T-cell (primary cell): ENCODE results near the gene APC. TPM values are rescaled to one million over a fixed set of nuclear protein-coding genes. Genes with fewer than 3 reads are reported as not detected.
A peak's percentile ranks its signal among the peaks of the same experiment; 100 is the strongest.

Source experiments
- ATAC-seq, 4 experiments: fragments of 200-7000 bp in 3 of 4; fragments of 150-1000 bp in 1 of 4; cut with Tn5 transposase; replicated peaks in 1 of 4; 1 replicate in 3 of 4; 2 replicates in 1 of 4; pipeline ENCODE4 v1.10.0; 2021; ENCODE audit warnings: moderate library complexity in 3 of 4, mild to moderate bottlenecking in 2 of 4, moderate number of reproducible peaks in 1 of 4
- CTCF ChIA-PET, 2 donors: fragments of 300-600 bp; sonication (Branson Sonifier 250); formaldehyde crosslinking; loops; one replicate each; lab custom pipeline; 2022; ENCODE audit warnings: antibody characterized with exemption in 2 of 2; lab: Charles Lee
- POLR2A ChIA-PET, 2 donors: fragments of 300-600 bp; sonication (Branson Sonifier 250); formaldehyde crosslinking; loops; one replicate each; lab custom pipeline; 2022; ENCODE audit warnings: antibody characterized with exemption in 2 of 2; lab: Charles Lee
- DNase-seq, 35 experiments: peaks; one replicate each; pipeline versions ENCODE4 v3.0.0 to v3.0.0-alpha.2; 2013 to 2023
- H3K27ac ChIP-seq: one replicate; pipeline ENCODE4 v1.5.1; 2013; ENCODE audit warnings: low read length
- H3K27me3 ChIP-seq, 2 experiments: replicated peaks in 1 of 2; 1 replicate in 1 of 2; 2 replicates in 1 of 2; pipeline versions ENCODE4 v1.6.1 to v1.7.0; 2013; ENCODE audit warnings: low read length in 1 of 2, mixed read lengths in 1 of 2; ENCODE audit not compliant: control insufficient read depth in 2 of 2, insufficient read depth in 2 of 2; ENCODE audit errors: extremely low read depth in 1 of 2
- H3K36me3 ChIP-seq, 2 donors: 1 replicate in 1 of 2; 2 replicates in 1 of 2; pipeline versions ENCODE4 v1.6.1 to v1.7.0; 2013; ENCODE audit warnings: low read length in 1 of 2; ENCODE audit not compliant: control insufficient read depth in 2 of 2, insufficient read depth in 1 of 2; ENCODE audit errors: extremely low read depth in 1 of 2
- H3K4me1 ChIP-seq, 2 experiments: 1 replicate in 1 of 2; 2 replicates in 1 of 2; pipeline versions ENCODE4 v1.6.1 to v1.7.0; 2013; ENCODE audit warnings: low read length in 2 of 2, mixed read lengths in 1 of 2; ENCODE audit not compliant: insufficient read depth in 2 of 2, control insufficient read depth in 1 of 2; ENCODE audit errors: extremely low read depth in 1 of 2
- H3K4me3 ChIP-seq, 2 donors: 1 replicate in 1 of 2; 2 replicates in 1 of 2; pipeline versions ENCODE4 v1.5.1 to v1.7.0; 2013; ENCODE audit warnings: mild to moderate bottlenecking in 2 of 2, low read length in 1 of 2, moderate library complexity in 1 of 2; ENCODE audit not compliant: control insufficient read depth in 1 of 2; ENCODE audit errors: extremely low read depth in 1 of 2
- H3K9me3 ChIP-seq: 2 replicates; pipeline ENCODE4 v1.7.0; 2013
- H3K27ac Mint-ChIP-seq, 2 donors: one replicate each; pipeline ENCODE4 v1.8.0; 2020 to 2021; ENCODE audit warnings: mild to moderate bottlenecking in 2 of 2, mixed read lengths in 2 of 2
- H3K27me3 Mint-ChIP-seq, 2 donors: one replicate each; pipeline ENCODE4 v1.8.0; 2021 to 2022; ENCODE audit warnings: mixed read lengths in 2 of 2
- H3K36me3 Mint-ChIP-seq: one replicate; pipeline ENCODE4 v1.8.0; 2021; ENCODE audit warnings: mixed read lengths
- H3K4me1 Mint-ChIP-seq, 3 donors: one replicate each; pipeline ENCODE4 v1.8.0; 2020 to 2022; ENCODE audit warnings: mixed read lengths in 3 of 3, mild to moderate bottlenecking in 1 of 3
- H3K4me3 Mint-ChIP-seq, 3 donors: one replicate each; pipeline ENCODE4 v1.8.0; 2020 to 2022; ENCODE audit warnings: mild to moderate bottlenecking in 3 of 3, mixed read lengths in 3 of 3, moderate library complexity in 3 of 3
- H3K9me3 Mint-ChIP-seq, 3 donors: one replicate each; pipeline ENCODE4 v1.8.0; 2020 to 2022; ENCODE audit warnings: mixed read lengths in 3 of 3
- WGBS: methylation state at CpG from one replicate; pipeline ENCODE4 v1.1.5; 2013; ENCODE audit warnings: missing lambda C conversion rate; ENCODE audit not compliant: insufficient coverage; 5-methylcytosine and 5-hydroxymethylcytosine counted together
- total RNA-seq, 35 experiments: library from RNA in 6 of 35; stranded (reverse) in 6 of 35; fragments of 120-200 nt in 1 of 35; gene quantifications; one replicate each; pipeline versions ENCODE4 v1.2.1 to v1.2.4 and lab custom pipeline; 2013 to 2026

The APC gene
- total RNA-seq, result 10 to 100 TPM; 33.0 to 45.0 (median 39.7) TPM
- total RNA-seq (2013), result 40.3 TPM
- total RNA-seq (lab: John Stamatoyannopoulos, UW), result 28.5 to 110 (median 60.6) reads per million in 29 experiments

DNA sequence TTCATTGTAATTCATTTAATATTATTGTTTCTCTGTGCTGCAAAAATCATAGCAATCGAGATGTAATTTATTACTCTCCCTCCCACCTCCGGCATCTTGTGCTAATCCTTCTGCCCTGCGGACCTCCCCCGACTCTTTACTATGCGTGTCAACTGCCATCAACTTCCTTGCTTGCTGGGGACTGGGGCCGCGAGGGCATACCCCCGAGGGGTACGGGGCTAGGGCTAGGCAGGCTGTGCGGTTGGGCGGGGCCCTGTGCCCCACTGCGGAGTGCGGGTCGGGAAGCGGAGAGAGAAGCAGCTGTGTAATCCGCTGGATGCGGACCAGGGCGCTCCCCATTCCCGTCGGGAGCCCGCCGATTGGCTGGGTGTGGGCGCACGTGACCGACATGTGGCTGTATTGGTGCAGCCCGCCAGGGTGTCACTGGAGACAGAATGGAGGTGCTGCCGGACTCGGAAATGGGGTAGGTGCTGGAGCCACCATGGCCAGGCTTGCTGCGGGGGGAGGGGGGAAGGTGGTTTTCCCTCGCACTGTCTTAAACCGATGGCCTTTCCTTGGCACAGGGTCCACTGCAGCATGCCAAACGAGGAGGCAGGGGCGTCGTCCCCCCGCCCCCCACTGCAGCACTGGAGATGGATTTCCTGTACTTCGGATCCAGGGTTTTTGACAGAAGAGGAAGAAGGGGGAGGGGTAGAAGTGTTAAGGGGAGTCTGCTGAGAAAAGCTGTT is at the start of gene APC:
TSS of gene APC (plus strand) at position 423 of the 728 bp plus-strand sequence. CDS start 17,006 bp downstream, outside the sequence.
- no peaks in the 10 kb centered on the region for H3K9me3 ChIP-seq
- peaks cover 6% of the 10 kb centered on the region for H3K36me3 Mint-ChIP-seq
- ATAC-seq, result peak; percentile 85 to 98 (median 94)
- POLR2A ChIA-PET, result no interaction called here
- peak within 1 kb of the TSS; percentile 58 to 77 for H3K4me3 ChIP-seq
- no peak within 1 kb of the TSS for H3K27ac ChIP-seq
- H3K27ac Mint-ChIP-seq, result peak within 1 kb of the TSS; percentile 28 to 82
- 5% methylated on average over 29 of the region's 36 CpGs for WGBS
- no peaks in the 10 kb centered on the region for H3K27me3 ChIP-seq
- H3K4me1 Mint-ChIP-seq, result peaks cover 34 to 39% (median 34%) of the 10 kb centered on the region in 3 donors
- H3K4me1 ChIP-seq, result peaks cover 8 to 13% of the 10 kb centered on the region in 2 experiments
- no peaks in the 10 kb centered on the region for H3K9me3 Mint-ChIP-seq
- CTCF ChIA-PET, result interaction anchor here (0.5 to 1.8 kb wide), 7 partner anchors 14 to 981 kb away, joined by 3 to 7 read pairs (median 3); partner anchors contain the start of gene NREP (in 1 of the 2)
- H3K4me3 Mint-ChIP-seq, result peak within 1 kb of the TSS; percentile 90 to 96 (median 94)
- no peaks in the 10 kb centered on the region for H3K27me3 Mint-ChIP-seq
- H3K36me3 ChIP-seq, result no peaks in the 10 kb centered on the region
- DNase-seq, result peak; percentile 40 to 90 (median 74)

DNA sequence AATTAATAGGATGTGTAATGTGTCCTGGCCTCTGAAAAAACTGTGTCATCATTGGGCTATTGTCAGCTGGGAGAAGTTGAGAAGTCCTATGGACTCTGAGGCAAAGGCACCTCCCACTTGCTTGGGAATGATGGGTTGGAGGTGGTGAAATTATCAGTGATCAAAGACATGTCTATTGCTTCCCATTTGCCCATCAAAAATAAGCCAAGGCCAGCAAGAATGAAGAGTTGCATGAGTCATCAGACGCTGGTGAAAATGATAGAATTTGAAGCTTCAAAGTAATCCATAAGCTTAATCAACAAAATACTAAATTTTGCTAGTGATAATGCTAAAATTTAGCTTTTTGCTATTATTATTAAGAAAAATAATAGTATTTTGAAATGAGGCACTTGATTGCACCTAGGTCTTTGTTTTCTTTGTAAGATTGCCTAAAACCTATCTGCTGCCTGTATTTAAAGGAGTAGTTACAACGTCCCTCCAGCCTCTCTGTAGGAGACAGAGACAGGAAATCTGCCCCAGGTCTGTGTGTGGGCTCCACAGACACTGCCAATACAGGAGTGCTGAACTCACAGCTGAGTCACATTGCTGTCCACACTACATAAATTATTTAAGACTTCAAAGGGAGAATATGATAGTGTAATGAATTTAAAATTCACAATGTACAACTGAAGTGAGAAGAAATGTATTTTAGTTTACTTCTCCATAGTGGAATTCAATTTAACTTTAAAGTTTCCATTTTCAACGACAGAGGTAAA is 48.4 kb upstream of the APC start:
- H3K4me1 ChIP-seq, result no peaks in the 10 kb centered on the region
- no peak for ATAC-seq

DNA sequence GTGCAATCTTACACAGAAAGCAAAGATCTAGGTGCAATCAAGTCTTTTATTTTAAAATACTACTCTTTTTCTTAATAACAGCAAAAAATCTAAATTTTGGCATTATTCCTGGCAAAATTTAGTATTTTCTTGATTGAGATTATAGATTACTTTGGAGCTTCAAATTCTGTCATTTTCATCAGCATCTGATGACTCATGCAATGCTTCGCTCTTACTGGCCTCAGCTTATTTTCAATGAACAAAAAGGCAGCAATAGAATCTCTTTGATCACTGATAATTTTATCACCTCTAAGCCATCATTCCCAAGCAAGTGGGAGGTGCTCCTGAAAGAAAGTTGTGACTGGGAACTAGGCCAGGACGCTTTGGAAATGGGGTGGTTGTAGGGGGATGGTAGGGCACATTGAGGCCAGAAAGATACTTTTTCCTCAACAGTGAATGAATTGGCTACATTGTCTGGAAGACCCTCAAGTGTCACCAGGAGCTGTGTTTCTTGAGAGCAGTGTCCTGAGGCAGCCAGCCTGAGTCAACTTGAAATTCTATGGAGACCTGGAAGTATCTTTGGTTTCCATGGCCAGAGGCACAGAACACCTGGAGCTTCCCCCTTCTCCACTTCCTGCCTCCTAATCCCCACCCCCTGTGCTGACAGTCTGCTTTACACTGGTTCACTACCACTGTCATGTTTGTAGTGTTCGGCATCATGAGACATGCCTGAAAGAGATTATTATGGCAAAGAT is 46.9 kb upstream of the APC start:
- peaks cover 0 to 18% of the 10 kb centered on the region in 2 experiments for H3K27me3 ChIP-seq
- no peaks in the 10 kb centered on the region for H3K9me3 Mint-ChIP-seq
- H3K36me3 Mint-ChIP-seq, result peaks cover 4% of the 10 kb centered on the region
- WGBS, result no CpG with 5 or more reads among the region's 3 CpGs
- no peaks in the 10 kb centered on the region for H3K36me3 ChIP-seq
- no peak for DNase-seq
- peaks cover 38 to 41% of the 10 kb centered on the region in 2 donors for H3K27me3 Mint-ChIP-seq
- POLR2A ChIA-PET, result no interaction called here
- no peak overlapping the region for H3K27ac Mint-ChIP-seq
- no peaks in the 10 kb centered on the region for H3K4me1 Mint-ChIP-seq
- H3K4me3 ChIP-seq, result no peak overlapping the region
- H3K4me3 Mint-ChIP-seq, result no peak overlapping the region
- CTCF ChIA-PET, result interaction anchor here (0.5 to 2.2 kb wide), 5 partner anchors 67 to 198 kb away, joined by 3 to 14 read pairs (median 3); no protein-coding TSS in a partner anchor
- H3K4me1 ChIP-seq, result no peaks in the 10 kb centered on the region
- no peak for ATAC-seq
- no peaks in the 10 kb centered on the region for H3K9me3 ChIP-seq
- no peak overlapping the region for H3K27ac ChIP-seq

More for the DNA sequence above, 48.4 kb upstream of the APC start:
- H3K4me3 Mint-ChIP-seq, result no peak overlapping the region
- peaks cover 4% of the 10 kb centered on the region for H3K36me3 Mint-ChIP-seq
- H3K27ac ChIP-seq, result no peak overlapping the region
- peaks cover 35 to 38% of the 10 kb centered on the region in 2 donors for H3K27me3 Mint-ChIP-seq
- POLR2A ChIA-PET, result interaction anchor here in 1 of 2 donors (0.7 kb wide), 1 partner anchor 139 kb away, joined by 3 read pairs; no protein-coding TSS in a partner anchor
- no peak for DNase-seq
- 0% methylated on average over 1 of the region's 3 CpGs for WGBS
- no peaks in the 10 kb centered on the region for H3K9me3 Mint-ChIP-seq
- no peak overlapping the region for H3K27ac Mint-ChIP-seq
- no peaks in the 10 kb centered on the region for H3K4me1 Mint-ChIP-seq
- CTCF ChIA-PET, result interaction anchor here (0.6 to 1.4 kb wide), 3 partner anchors 68 to 821 kb away, joined by 3 to 4 read pairs (median 4); no protein-coding TSS in a partner anchor
- no peaks in the 10 kb centered on the region for H3K36me3 ChIP-seq
- H3K27me3 ChIP-seq, result peaks cover 0 to 14% of the 10 kb centered on the region in 2 experiments
- H3K4me3 ChIP-seq, result no peak overlapping the region
- H3K9me3 ChIP-seq, result no peaks in the 10 kb centered on the region

DNA sequence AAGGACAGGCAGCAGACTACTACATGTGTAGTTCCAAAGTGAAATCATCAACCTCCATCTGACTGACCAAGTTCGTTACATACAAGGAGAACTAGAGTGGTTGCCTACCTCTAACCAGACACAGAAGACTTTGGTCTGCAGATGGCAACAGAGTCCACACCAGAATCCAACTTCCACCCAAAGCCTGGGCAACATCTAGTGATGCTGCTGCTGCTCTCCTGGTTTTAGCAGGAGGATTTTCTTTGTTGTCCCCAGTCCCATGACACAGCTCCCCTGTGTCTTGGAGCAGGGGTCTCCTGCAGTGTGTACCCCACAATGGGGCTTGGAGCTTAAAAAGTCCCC is 46.4 kb upstream of the APC start:
- no peaks in the 10 kb centered on the region for H3K4me1 Mint-ChIP-seq
- no peak overlapping the region for H3K27ac Mint-ChIP-seq
- H3K4me3 Mint-ChIP-seq, result no peak overlapping the region
- peaks cover 0 to 19% of the 10 kb centered on the region in 2 experiments for H3K27me3 ChIP-seq
- H3K4me1 ChIP-seq, result no peaks in the 10 kb centered on the region
- H3K9me3 Mint-ChIP-seq, result no peaks in the 10 kb centered on the region
- H3K27me3 Mint-ChIP-seq, result peaks cover 41% of the 10 kb centered on the region in 2 donors
- ATAC-seq (peak in 1 of 4 experiments; percentile 28), DNase-seq (no peak)
- no peaks in the 10 kb centered on the region for H3K9me3 ChIP-seq
- H3K27ac ChIP-seq, result no peak overlapping the region
- no peak overlapping the region for H3K4me3 ChIP-seq
- ChIA-PET POLR2A (no interaction called here), CTCF (interaction anchor here (0.5 to 2.2 kb wide), 7 partner anchors 16 to 188 kb away, joined by 3 to 14 read pairs (median 3); no protein-coding TSS in a partner anchor)
- 86% methylated on average over 1 of the region's 1 CpG for WGBS
- H3K36me3 ChIP-seq, result no peaks in the 10 kb centered on the region
- H3K36me3 Mint-ChIP-seq, result peaks cover 4% of the 10 kb centered on the region

DNA sequence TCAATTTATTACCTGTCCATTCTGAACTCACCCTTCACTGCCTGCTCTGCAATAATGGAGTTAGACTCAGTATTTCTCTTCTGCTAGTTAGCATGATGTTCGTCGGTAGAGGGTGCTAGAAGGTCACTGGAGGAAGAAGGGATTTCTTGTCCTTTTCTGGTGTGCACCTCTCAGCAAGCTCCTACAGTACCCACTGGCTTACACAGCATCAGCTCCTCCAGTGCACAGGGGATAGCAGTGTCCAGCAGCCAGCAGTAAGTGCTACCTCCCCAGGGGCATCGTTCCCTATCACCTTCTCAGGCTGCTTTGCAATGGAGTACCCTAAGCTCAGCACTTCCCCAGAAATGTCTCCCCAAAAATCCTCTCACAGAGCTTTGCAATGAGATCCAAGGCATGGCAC is 45.9 kb upstream of the APC start:
- peak in 4 of 35 experiments; percentile 1 to 76 (median 16) for DNase-seq
- WGBS, result 100% methylated on average over 1 of the region's 3 CpGs
- H3K4me1 ChIP-seq, result no peaks in the 10 kb centered on the region
- H3K27me3 Mint-ChIP-seq, result peaks cover 39 to 43% of the 10 kb centered on the region in 2 donors
- no peak overlapping the region for H3K4me3 Mint-ChIP-seq
- H3K4me1 Mint-ChIP-seq, result no peaks in the 10 kb centered on the region
- peaks cover 0 to 20% of the 10 kb centered on the region in 2 experiments for H3K27me3 ChIP-seq
- H3K36me3 Mint-ChIP-seq, result peaks cover 4% of the 10 kb centered on the region
- ChIA-PET POLR2A (no interaction called here), CTCF (interaction anchor here (0.6 to 2.2 kb wide), 8 partner anchors 15 to 329 kb away, joined by 3 to 14 read pairs (median 4); no protein-coding TSS in a partner anchor)
- H3K9me3 Mint-ChIP-seq, result no peaks in the 10 kb centered on the region
- no peaks in the 10 kb centered on the region for H3K36me3 ChIP-seq
- no peaks in the 10 kb centered on the region for H3K9me3 ChIP-seq
- no peak for ATAC-seq
- H3K4me3 ChIP-seq, result no peak overlapping the region
- no peak overlapping the region for H3K27ac ChIP-seq
- no peak overlapping the region for H3K27ac Mint-ChIP-seq
